GM12872 (cell line): Measurements from ENCODE around the gene PCBP3.
A peak's percentile ranks its signal among the peaks of the same experiment; 100 is the strongest.

Experiments
- TF ChIP-seq, protein P1 (sequence below): IDR thresholded peaks from 3 replicates; pipeline ENCODE4 v1.5.1; 2011; ENCODE audit warnings: low read depth, mild to moderate bottlenecking, low read length, moderate library complexity; ENCODE audit not compliant: insufficient read depth

The PCBP3 gene

DNA sequence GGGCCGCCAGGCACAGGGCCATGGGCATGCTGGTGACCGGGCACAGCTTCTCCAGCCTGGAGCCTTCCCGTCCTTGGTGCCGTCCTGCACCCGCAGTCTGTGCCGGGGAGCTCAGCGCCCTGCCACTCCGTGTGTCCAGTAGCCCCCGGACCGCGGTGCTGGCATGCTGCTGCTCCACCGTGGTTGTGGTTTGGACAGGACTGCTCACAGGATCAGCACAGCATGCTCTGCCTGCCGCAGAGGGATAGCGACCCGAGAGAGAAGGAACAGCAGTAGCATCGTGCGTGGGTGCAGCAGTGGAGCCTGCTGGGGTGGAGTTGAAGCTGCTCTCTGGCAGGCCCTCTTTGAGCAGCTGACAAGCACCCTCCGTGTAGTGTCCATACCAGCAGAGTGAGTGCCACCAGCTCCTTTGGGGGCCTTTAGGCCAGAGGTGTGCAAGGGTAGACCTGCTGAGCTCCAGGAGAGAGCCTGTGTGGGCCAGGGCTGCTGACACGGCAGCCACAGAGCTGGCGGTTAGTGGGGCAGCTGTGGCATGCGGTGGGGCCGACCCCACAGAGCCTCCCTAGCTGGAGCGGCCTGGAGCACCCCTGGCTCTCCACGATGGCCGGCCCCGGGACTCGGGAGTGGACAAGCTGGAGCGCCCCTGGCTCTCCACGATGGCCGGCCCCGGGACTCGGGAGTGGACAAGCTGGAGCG, 6.4 kb upstream of the PCBP3 start:
- TF ChIP-seq, protein P1, sequence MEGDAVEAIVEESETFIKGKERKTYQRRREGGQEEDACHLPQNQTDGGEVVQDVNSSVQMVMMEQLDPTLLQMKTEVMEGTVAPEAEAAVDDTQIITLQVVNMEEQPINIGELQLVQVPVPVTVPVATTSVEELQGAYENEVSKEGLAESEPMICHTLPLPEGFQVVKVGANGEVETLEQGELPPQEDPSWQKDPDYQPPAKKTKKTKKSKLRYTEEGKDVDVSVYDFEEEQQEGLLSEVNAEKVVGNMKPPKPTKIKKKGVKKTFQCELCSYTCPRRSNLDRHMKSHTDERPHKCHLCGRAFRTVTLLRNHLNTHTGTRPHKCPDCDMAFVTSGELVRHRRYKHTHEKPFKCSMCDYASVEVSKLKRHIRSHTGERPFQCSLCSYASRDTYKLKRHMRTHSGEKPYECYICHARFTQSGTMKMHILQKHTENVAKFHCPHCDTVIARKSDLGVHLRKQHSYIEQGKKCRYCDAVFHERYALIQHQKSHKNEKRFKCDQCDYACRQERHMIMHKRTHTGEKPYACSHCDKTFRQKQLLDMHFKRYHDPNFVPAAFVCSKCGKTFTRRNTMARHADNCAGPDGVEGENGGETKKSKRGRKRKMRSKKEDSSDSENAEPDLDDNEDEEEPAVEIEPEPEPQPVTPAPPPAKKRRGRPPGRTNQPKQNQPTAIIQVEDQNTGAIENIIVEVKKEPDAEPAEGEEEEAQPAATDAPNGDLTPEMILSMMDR = no peak

DNA sequence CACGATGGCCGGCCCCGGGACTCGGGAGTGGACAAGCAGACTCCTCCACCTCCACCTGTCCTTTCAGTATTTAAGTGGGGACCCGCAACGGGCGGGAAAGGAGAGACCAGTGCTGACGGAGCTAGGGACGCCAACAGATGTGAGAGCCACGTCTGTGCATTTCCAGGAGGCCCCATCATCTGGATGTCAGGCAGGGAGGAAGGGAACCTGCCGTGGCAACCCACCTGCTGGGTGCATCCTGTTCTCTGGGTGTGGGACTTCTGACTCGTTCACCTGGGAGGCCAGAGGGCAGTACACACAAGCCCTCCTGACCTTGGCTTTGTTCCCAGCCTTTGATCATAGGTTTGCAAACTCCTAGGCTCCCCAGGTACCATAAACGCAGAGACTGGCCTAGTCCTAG, 5.6 kb upstream of the PCBP3 start:
- TF ChIP-seq, protein P1 = no peak

DNA sequence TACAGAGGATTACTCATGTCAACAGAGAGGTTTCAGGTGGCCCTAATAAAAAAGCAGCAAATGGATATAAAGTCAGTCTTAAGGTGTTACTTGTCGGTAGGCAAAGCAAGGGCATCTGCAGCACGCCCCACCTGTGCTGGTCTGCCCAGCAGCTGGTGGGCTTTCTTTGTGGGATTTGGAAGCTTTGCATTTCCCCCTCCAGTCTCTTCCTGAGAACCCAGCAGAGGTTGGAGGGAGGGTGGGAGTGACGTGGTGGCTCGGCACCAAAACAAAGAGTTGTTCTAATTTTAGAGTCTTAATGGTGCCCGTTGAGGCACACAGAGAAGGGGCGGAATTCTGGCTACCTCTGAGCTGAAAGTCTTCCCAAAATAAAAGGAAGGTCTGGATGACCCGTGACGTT, 4.8 kb upstream of the PCBP3 start:
- TF ChIP-seq, protein P1 = no peak

DNA sequence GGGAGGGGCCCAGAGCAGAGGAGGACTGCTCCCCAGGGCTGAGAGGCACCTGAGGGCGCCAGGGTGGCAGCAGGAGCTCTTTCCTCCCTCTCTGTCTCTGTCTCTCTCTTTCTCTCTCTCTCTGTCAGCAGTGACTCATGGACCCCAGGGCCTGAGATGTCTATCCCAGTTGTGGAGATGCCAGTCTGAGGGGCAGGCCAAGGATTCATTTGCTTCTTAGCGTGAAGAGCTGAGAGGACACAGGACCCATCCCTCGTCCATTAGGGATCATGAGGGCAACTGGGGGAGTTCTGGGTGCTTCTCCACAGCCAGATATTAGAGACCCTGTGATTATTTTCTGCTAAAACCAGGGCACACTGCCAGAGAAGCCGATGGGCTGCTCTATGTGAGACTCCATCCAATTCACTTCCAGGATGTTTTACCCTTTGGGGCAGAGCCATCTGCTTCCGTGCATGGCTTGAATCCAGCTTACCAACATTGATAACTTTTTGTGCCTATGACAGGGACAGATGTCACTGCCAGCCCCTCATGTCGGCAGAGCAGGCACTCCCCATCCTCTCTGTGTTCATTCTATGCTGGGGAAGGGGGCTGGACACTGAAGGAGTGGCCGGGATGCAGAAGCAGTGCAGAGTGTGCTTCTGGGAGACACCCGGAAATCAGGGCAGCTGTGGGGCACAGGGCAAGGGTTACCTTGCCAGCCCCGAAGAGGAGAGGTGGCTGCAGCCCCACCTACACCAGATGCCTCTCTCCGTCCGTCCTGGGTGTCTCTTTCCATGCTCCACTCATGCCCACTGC, 4.1 kb upstream of the PCBP3 start:
- TF ChIP-seq, protein P1 = no peak

DNA sequence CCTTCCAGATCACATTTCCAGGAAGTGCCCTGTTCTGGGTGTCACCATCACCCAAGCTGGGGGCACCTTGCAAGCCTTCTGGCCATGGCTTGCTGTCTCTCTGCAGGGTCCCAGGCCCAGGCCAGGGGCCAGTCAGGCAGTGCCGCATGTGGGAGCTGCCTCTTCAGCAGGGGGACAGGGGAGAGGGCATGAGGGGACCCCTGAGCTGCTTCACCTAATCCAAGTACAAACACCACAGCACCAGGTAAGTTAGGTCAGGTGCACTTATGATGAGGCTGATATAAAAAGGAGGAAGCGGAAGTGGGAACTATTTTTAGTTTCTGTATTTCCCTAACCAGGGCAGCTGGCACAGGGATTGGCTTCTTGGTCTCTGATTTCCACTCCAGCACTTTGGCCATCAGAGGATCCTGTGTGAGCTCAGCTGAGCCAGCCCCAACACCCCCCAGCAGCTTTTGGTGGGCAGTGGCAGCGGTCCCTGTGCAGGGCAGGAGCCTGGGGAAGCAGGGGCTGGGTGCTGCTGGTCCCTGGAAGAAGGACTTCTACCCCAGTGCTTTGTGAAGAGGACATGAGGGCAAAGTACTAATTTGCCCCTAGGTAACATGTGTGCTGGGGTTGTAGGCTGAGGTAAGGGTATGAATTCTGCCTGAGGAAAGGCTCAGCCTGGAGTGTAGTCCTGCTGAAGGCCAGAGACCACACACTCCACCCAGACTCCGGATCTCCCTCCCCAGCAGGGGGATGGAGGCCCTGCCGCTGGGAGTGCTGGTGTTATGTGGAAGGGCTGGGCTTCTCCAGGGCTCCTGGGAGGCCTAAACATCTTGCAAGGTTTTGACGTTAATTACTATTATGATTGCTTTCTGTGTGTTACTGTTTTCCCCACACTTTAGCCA, 3.3 kb upstream of the PCBP3 start:
- TF ChIP-seq, protein P1 = no peak

DNA sequence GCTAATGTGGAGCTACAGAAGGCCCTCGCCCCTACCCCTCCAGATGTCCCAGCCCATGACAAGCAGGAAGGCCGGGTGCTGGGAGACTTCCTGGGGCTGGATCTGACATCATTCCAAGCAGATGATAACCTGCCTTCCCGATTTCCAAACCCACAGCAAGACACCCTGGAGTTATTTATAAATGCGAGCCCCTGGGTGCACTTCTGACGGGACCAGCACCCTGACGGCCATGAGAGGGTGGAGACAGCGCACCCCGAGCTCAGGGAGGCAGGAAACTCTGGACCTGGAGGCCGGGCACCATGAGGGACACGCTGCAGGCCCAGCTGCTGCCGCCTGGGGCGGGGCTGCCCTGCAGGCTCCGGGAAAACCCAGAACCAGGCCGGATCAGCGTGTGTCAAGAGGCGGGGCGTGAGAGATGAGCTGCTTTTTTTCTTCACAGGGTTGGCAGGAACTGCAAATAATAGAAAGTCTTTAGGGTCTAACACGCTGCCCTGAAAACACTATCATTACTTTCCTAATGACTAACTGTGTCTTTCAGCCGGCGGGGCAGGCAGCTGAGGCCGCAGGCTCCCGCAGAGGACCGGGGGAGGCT, 2.5 kb upstream of the PCBP3 start:
- TF ChIP-seq, protein P1 = peak; percentile 22; the same call in 1 of the 3 replicates
